ENCODE data around the gene GMPR2.

GMPR2 gene

GRCh38 chr14:24269368-24269767 lies 36.6 kb downstream of the GMPR2 start:
- no peaks in the 10 kb centered on the region for H3K9me3 ChIP-seq (ENCODE audit: insufficient read depth, low read length)
- peaks cover 2% of the 10 kb centered on the region for H3K36me3 ChIP-seq (replicated peaks; ENCODE audit: low read depth, low read length)
- TF ChIP-seq, protein P1, sequence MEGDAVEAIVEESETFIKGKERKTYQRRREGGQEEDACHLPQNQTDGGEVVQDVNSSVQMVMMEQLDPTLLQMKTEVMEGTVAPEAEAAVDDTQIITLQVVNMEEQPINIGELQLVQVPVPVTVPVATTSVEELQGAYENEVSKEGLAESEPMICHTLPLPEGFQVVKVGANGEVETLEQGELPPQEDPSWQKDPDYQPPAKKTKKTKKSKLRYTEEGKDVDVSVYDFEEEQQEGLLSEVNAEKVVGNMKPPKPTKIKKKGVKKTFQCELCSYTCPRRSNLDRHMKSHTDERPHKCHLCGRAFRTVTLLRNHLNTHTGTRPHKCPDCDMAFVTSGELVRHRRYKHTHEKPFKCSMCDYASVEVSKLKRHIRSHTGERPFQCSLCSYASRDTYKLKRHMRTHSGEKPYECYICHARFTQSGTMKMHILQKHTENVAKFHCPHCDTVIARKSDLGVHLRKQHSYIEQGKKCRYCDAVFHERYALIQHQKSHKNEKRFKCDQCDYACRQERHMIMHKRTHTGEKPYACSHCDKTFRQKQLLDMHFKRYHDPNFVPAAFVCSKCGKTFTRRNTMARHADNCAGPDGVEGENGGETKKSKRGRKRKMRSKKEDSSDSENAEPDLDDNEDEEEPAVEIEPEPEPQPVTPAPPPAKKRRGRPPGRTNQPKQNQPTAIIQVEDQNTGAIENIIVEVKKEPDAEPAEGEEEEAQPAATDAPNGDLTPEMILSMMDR (IDR thresholded peaks at IDR 0.05; ENCODE audit: low read depth, low read length) = no peak
- TF ChIP-seq EZH2phosphoT487 (IDR thresholded peaks at IDR 0.05; ENCODE audit: low read depth) = no peak
- H3K27me3 ChIP-seq (ENCODE audit: low read depth, low read length) = no peaks in the 10 kb centered on the region
- no peak overlapping the region for H3K9ac ChIP-seq (ENCODE audit: low read length)
- H3K4me3 ChIP-seq (ENCODE audit: low read length) = no peak overlapping the region
- H2AFZ ChIP-seq (ENCODE audit: low read depth, low read length) = no peak overlapping the region
- H3K27ac ChIP-seq (ENCODE audit: low read length) = no peak overlapping the region
- H3K79me2 ChIP-seq (ENCODE audit: low read length) = no peaks in the 10 kb centered on the region
- peaks cover 31% of the 10 kb centered on the region for H3K4me1 ChIP-seq (ENCODE audit: low read length)
- H3K4me2 ChIP-seq (ENCODE audit: low read length) = no peak overlapping the region
- H4K20me1 ChIP-seq (ENCODE audit: insufficient read depth, low read length) = no peaks in the 10 kb centered on the region

- no peaks in the 10 kb centered on the region for H4K20me1 ChIP-seq (ENCODE audit: insufficient read depth, low read length)
- H3K4me1 ChIP-seq (ENCODE audit: low read length) = peaks cover 34% of the 10 kb centered on the region
- no peak overlapping the region for H3K9ac ChIP-seq (ENCODE audit: low read length)
- H3K27ac ChIP-seq (ENCODE audit: low read length) = no peak overlapping the region
- no peak for TF ChIP-seq EZH2phosphoT487 (IDR thresholded peaks at IDR 0.05; ENCODE audit: low read depth)
- TF ChIP-seq, protein P1 (IDR thresholded peaks at IDR 0.05; ENCODE audit: low read depth, low read length) = no peak
- H3K4me3 ChIP-seq (ENCODE audit: low read length) = peak overlapping the region; percentile 90; the same call in 1 of the 2 replicates
- no peaks in the 10 kb centered on the region for H3K9me3 ChIP-seq (ENCODE audit: insufficient read depth, low read length)
- H2AFZ ChIP-seq (ENCODE audit: low read depth, low read length) = no peak overlapping the region
- H3K4me2 ChIP-seq (ENCODE audit: low read length) = peak overlapping the region; percentile 83; the same call in 1 of the 2 replicates
- no peaks in the 10 kb centered on the region for H3K79me2 ChIP-seq (ENCODE audit: low read length)
- peaks cover 2% of the 10 kb centered on the region for H3K36me3 ChIP-seq (replicated peaks; ENCODE audit: low read depth, low read length)
- no peaks in the 10 kb centered on the region for H3K27me3 ChIP-seq (ENCODE audit: low read depth, low read length)
These were observed 37.3 kb downstream of the GMPR2 start for GRCh38 chr14:24269910-24270536.

GRCh38 chr14:24270537-24271133 lies 37.9 kb downstream of the GMPR2 start:
- H3K4me1 ChIP-seq (ENCODE audit: low read length) = peaks cover 38% of the 10 kb centered on the region
- H3K4me2 ChIP-seq (ENCODE audit: low read length) = peak overlapping the region; percentile 83
- TF ChIP-seq, protein P1 (IDR thresholded peaks at IDR 0.05; ENCODE audit: low read depth, low read length) = no peak
- TF ChIP-seq EZH2phosphoT487 (IDR thresholded peaks at IDR 0.05; ENCODE audit: low read depth) = no peak
- peak overlapping the region; percentile 98 for H3K9ac ChIP-seq (ENCODE audit: low read length)
- no peak overlapping the region for H2AFZ ChIP-seq (ENCODE audit: low read depth, low read length)
- H4K20me1 ChIP-seq (ENCODE audit: insufficient read depth, low read length) = no peaks in the 10 kb centered on the region
- no peaks in the 10 kb centered on the region for H3K27me3 ChIP-seq (ENCODE audit: low read depth, low read length)
- H3K9me3 ChIP-seq (ENCODE audit: insufficient read depth, low read length) = no peaks in the 10 kb centered on the region
- peak overlapping the region; percentile 90 for H3K4me3 ChIP-seq (ENCODE audit: low read length)
- peaks cover 2% of the 10 kb centered on the region for H3K36me3 ChIP-seq (replicated peaks; ENCODE audit: low read depth, low read length)
- H3K79me2 ChIP-seq (ENCODE audit: low read length) = no peaks in the 10 kb centered on the region
- peak overlapping the region; percentile 88 for H3K27ac ChIP-seq (ENCODE audit: low read length)

DNA sequence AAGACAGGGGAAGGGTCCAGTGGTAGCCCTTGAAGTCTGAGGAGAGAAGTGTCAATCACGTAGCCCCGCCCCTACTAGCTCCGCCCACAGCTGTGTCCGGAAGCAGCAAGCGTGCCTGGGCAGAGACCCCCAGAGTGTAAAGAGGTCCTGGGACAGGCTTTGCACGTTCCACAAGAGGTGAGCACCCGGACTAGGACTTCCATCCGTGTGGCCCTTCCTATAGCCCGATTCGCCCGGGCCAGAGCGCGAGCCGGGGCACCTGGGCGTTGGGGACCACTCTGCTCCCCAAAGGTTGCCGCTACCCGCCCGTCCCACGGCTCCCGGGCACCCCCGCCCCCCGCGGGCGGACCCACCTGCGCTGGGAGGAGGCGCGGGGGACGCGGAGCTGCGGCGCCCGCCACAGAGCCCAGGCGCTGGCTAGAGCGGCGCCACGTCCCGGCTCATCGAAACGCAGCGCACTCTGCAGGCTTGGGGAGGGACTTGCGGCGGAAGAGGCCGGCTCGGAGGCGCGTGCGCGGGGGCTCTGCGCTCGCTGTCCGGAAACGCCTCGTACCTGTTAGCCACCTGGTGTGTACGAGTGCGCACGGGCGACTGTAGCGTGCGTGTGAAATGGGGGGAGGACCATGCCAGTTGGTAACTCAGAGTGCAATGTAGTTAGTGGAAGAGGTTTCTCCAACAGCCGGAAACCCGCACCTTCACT lies 38.6 kb downstream of the GMPR2 start, which contains the start of gene RABGGTA:
Gene RABGGTA (minus strand): TSS at position 464 of the 700 bp plus-strand sequence. CDS start 482 bp downstream, outside the sequence.
- TF ChIP-seq, protein P1 (IDR thresholded peaks at IDR 0.05; ENCODE audit: low read depth, low read length) = peak; percentile 66
- no peak for TF ChIP-seq EZH2phosphoT487 (IDR thresholded peaks at IDR 0.05; ENCODE audit: low read depth)
- H3K4me3 ChIP-seq (ENCODE audit: low read length) = peak within 1 kb of the TSS; percentile 90
- H4K20me1 ChIP-seq (ENCODE audit: insufficient read depth, low read length) = no peaks in the 10 kb centered on the region
- peak within 1 kb of the TSS; percentile 83 for H3K4me2 ChIP-seq (ENCODE audit: low read length)
- H3K36me3 ChIP-seq (replicated peaks; ENCODE audit: low read depth, low read length) = peaks cover 2% of the 10 kb centered on the region
- no peaks in the 10 kb centered on the region for H3K79me2 ChIP-seq (ENCODE audit: low read length)
- peak within 1 kb of the TSS; percentile 58; the same call in 1 of the 2 replicates for H2AFZ ChIP-seq (ENCODE audit: low read depth, low read length)
- H3K27me3 ChIP-seq (ENCODE audit: low read depth, low read length) = no peaks in the 10 kb centered on the region
- no peaks in the 10 kb centered on the region for H3K9me3 ChIP-seq (ENCODE audit: insufficient read depth, low read length)
- H3K9ac ChIP-seq (ENCODE audit: low read length) = peak within 1 kb of the TSS; percentile 98
- H3K27ac ChIP-seq (ENCODE audit: low read length) = peak within 1 kb of the TSS; percentile 88
- peaks cover 38% of the 10 kb centered on the region for H3K4me1 ChIP-seq (ENCODE audit: low read length)

Measured in OCI-LY3 (cell line).